Activated B cell treated with CpG ODN at 0.5 μM for 24 hours (primary cell): ENCODE data around the gene CYGB. TPM values are rescaled to one million over a fixed set of nuclear protein-coding genes. Genes with fewer than 3 reads are reported as not detected.

ENCODE experiments used
- ATAC-seq: fragments of 200-7000 bp; cut with Tn5 transposase; one replicate; pipeline ENCODE4 v1.10.0; 2021; ENCODE audit warnings: low read depth, mild to moderate bottlenecking, moderate library complexity
- CTCF ChIA-PET: fragments of 350-600 bp; sonication (Branson Sonifier 250); formaldehyde crosslinking; loops from one replicate; lab custom pipeline; 2021; ENCODE audit warnings: antibody characterized with exemption; lab: Charles Lee
- POLR2A ChIA-PET: fragments of 350-600 bp; sonication (Branson Sonifier 250); formaldehyde crosslinking; loops from one replicate; lab custom pipeline; 2021; ENCODE audit warnings: antibody characterized with exemption; lab: Charles Lee
- DNase-seq: peaks from one replicate; pipeline ENCODE4 v3.0.0; 2022
- H3K27ac Mint-ChIP-seq: one replicate; pipeline ENCODE4 v1.8.0; 2020; ENCODE audit warnings: mixed read lengths
- H3K27me3 Mint-ChIP-seq: one replicate; pipeline ENCODE4 v1.8.0; 2021; ENCODE audit warnings: mixed read lengths
- H3K36me3 Mint-ChIP-seq: one replicate; pipeline ENCODE4 v1.8.0; 2021; ENCODE audit warnings: low read depth, mixed read lengths
- H3K4me1 Mint-ChIP-seq: one replicate; pipeline ENCODE4 v1.8.0; 2021; ENCODE audit warnings: mixed read lengths
- H3K4me3 Mint-ChIP-seq: one replicate; pipeline ENCODE4 v1.8.0; 2020; ENCODE audit warnings: mild to moderate bottlenecking, mixed read lengths
- H3K9me3 Mint-ChIP-seq: one replicate; pipeline ENCODE4 v1.8.0; 2020; ENCODE audit warnings: mixed read lengths
- CTCF ChIP-seq: fragments of 200-600 bp; IDR thresholded peaks from one replicate; pipeline ENCODE4 v1.8.0; 2022; ENCODE audit warnings: antibody characterized with exemption, mild to moderate bottlenecking
- intact Hi-C: fragments of 100-400 bp; cut with micrococcal nuclease; formaldehyde crosslinking; loops from one replicate; pipeline ENCODE4 v1.15.1; 2024
- total RNA-seq: library from RNA; stranded (reverse); gene quantifications from 2 replicates; pipeline ENCODE4 v1.2.3, GENCODE V29; 2022

The CYGB gene
- total RNA-seq, 1 donor from 2014 or later = 0.49 TPM

GRCh38 chr17:76491271-76492122, 46.0 kb downstream of the CYGB start:
- no peaks in the 10 kb centered on the region for H3K27me3 Mint-ChIP-seq
- ATAC-seq (peak; percentile 8), DNase-seq (peak; percentile 39)
- H3K4me1 Mint-ChIP-seq = peaks cover 86% of the 10 kb centered on the region
- TF ChIP-seq CTCF = no peak
- ChIA-PET POLR2A (interaction anchor here (0.8 to 24.4 kb wide), 9 partner anchors 7 to 227 kb away, joined by 3 to 769 read pairs (median 4); partner anchors contain the start of genes AANAT and RHBDF2), CTCF (interaction anchor here (1.2 to 2.5 kb wide), 6 partner anchors 9 to 83 kb away, joined by 3 to 21 read pairs (median 4); partner anchors contain the start of gene RHBDF2)
- peak overlapping the region; percentile 95 for H3K27ac Mint-ChIP-seq
- H3K4me3 Mint-ChIP-seq = peak overlapping the region; percentile 82
- H3K9me3 Mint-ChIP-seq = no peaks in the 10 kb centered on the region
- peaks cover 21% of the 10 kb centered on the region for H3K36me3 Mint-ChIP-seq
- intact Hi-C loops = loop anchor here (1.0 kb wide), 2 partner anchors 9 to 10 kb away; partner anchors contain the start of gene RHBDF2

- peaks cover 17% of the 10 kb centered on the region for H3K36me3 Mint-ChIP-seq
- intact Hi-C loops = no loop called here
- CTCF ChIA-PET = interaction anchor here (0.8 to 1.2 kb wide), 4 partner anchors 10 to 24 kb away, joined by 3 to 5 read pairs (median 3); no protein-coding TSS in a partner anchor
- H3K9me3 Mint-ChIP-seq = no peaks in the 10 kb centered on the region
- H3K4me1 Mint-ChIP-seq = peaks cover 86% of the 10 kb centered on the region
- H3K4me3 Mint-ChIP-seq = peak overlapping the region; percentile 42
- DNase-seq (no peak), ATAC-seq (no peak)
- POLR2A ChIA-PET = interaction anchor here (0.9 to 24.4 kb wide), 7 partner anchors 7 to 225 kb away, joined by 3 to 769 read pairs (median 4); partner anchors contain the start of genes AANAT and RHBDF2
- no peak for TF ChIP-seq CTCF
- no peaks in the 10 kb centered on the region for H3K27me3 Mint-ChIP-seq
- peak overlapping the region; percentile 95 for H3K27ac Mint-ChIP-seq
Observed at GRCh38 chr17:76490112-76490710, 47.3 kb downstream of the CYGB start.

- peaks cover 23% of the 10 kb centered on the region for H3K36me3 Mint-ChIP-seq
- ATAC-seq (no peak), DNase-seq (no peak)
- intact Hi-C loops = no loop called here
- peak overlapping the region; percentile 50 for H3K27ac Mint-ChIP-seq
- ChIA-PET POLR2A (interaction anchor here (0.7 to 24.4 kb wide), 3 partner anchors 5 to 594 kb away, joined by 3 to 769 read pairs (median 769); partner anchors contain the start of gene RHBDF2), CTCF (no interaction called here)
- no peak for TF ChIP-seq CTCF
- peaks cover 83% of the 10 kb centered on the region for H3K4me1 Mint-ChIP-seq
- H3K27me3 Mint-ChIP-seq = no peaks in the 10 kb centered on the region
- no peak overlapping the region for H3K4me3 Mint-ChIP-seq
- no peaks in the 10 kb centered on the region for H3K9me3 Mint-ChIP-seq
Observed at GRCh38 chr17:76487451-76488192, 49.9 kb downstream of the CYGB start.

GRCh38 chr17:76485569-76485968, 51.9 kb downstream of the CYGB start:
- ATAC-seq (no peak), DNase-seq (no peak)
- H3K9me3 Mint-ChIP-seq = no peaks in the 10 kb centered on the region
- CTCF ChIA-PET = interaction anchor here (1.2 kb wide), 1 partner anchor 18 kb away, joined by 5 read pairs; the partner anchor contains the start of gene AANAT
- peaks cover 83% of the 10 kb centered on the region for H3K4me1 Mint-ChIP-seq
- H3K36me3 Mint-ChIP-seq = peaks cover 30% of the 10 kb centered on the region
- no peaks in the 10 kb centered on the region for H3K27me3 Mint-ChIP-seq
- H3K27ac Mint-ChIP-seq = peak overlapping the region; percentile 81
- POLR2A ChIA-PET = interaction anchor here (0.6 to 24.4 kb wide), 3 partner anchors 13 to 295 kb away, joined by 3 to 769 read pairs (median 4); partner anchors contain the start of gene RHBDF2
- no peak overlapping the region for H3K4me3 Mint-ChIP-seq
- intact Hi-C loops = no loop called here
- TF ChIP-seq CTCF = no peak
